HG02588 (cell line): ENCODE data around the gene FAM20B.
A peak's percentile ranks its signal among the peaks of the same experiment; 100 is the strongest.
"Not testable (repeated sequence)": the region's sequence is repeated elsewhere in the genome, so short reads cannot be mapped to it uniquely, and the experiment has no call there.

Experiments used
- ATAC-seq: cut with Tn5 transposase; IDR thresholded peaks from one replicate; pipeline ENCODE4 v1.9.1; 2021; ENCODE audit warnings: mild to moderate bottlenecking, moderate library complexity; ENCODE audit not compliant: unreplicated experiment

Gene FAM20B

GRCh38 chr1:179025125-179025974 is at the start of gene FAM20B:
Gene FAM20B, plus strand, starts transcription at chr1:179025894. Its CDS starts 17,954 bp downstream, at chr1:179043848.
- peak; percentile 83 for ATAC-seq

GRCh38 chr1:178976541-178976940 is 49.2 kb upstream of the FAM20B start:
- ATAC-seq: no peak

- ATAC-seq: no peak
These were observed 39.5 kb upstream of the FAM20B start for GRCh38 chr1:178986204-178986603.

- ATAC-seq: not testable (repeated sequence)
These were observed 37.5 kb upstream of the FAM20B start for GRCh38 chr1:178988198-178988597.

GRCh38 chr1:178993559-178993958 is 32.1 kb upstream of the FAM20B start:
- ATAC-seq: no peak

- no peak for ATAC-seq
These were observed 28.3 kb upstream of the FAM20B start for GRCh38 chr1:178997428-178997827.

- no peak for ATAC-seq
These were observed 27.4 kb upstream of the FAM20B start for GRCh38 chr1:178998295-178998694.

- ATAC-seq: no peak
These were observed 26.6 kb upstream of the FAM20B start for GRCh38 chr1:178999061-178999460.

- ATAC-seq: no peak
These were observed 24.2 kb upstream of the FAM20B start for GRCh38 chr1:179001451-179001850.

GRCh38 chr1:179002064-179002463 is 23.6 kb upstream of the FAM20B start:
- ATAC-seq: not testable (repeated sequence)

- peak; percentile 79 for ATAC-seq
These were observed 22.9 kb upstream of the FAM20B start for GRCh38 chr1:179002552-179003345.

- ATAC-seq: no peak
These were observed 22.1 kb upstream of the FAM20B start for GRCh38 chr1:179003512-179004066.

- no peak for ATAC-seq
These were observed 18.5 kb upstream of the FAM20B start for GRCh38 chr1:179007233-179007632.

GRCh38 chr1:179010671-179011070 is 15.0 kb upstream of the FAM20B start:
- ATAC-seq: no peak

GRCh38 chr1:179012038-179012437 is 13.7 kb upstream of the FAM20B start:
- ATAC-seq: no peak

- ATAC-seq: no peak
These were observed 11.6 kb upstream of the FAM20B start for GRCh38 chr1:179014123-179014522.

GRCh38 chr1:179015396-179015795 is 10.3 kb upstream of the FAM20B start:
- no peak for ATAC-seq

GRCh38 chr1:179016706-179017382 is 8.8 kb upstream of the FAM20B start:
- no peak for ATAC-seq

GRCh38 chr1:179017383-179018326 is 8.0 kb upstream of the FAM20B start:
- ATAC-seq: no peak

GRCh38 chr1:179021873-179022272 is 3.8 kb upstream of the FAM20B start:
- no peak for ATAC-seq
